Transverse colon (tissue), 4 donors: ENCODE measurements around the gene MAPK4. TPM values are rescaled to one million over a fixed set of nuclear protein-coding genes. Genes with fewer than 3 reads are reported as not detected.

Source experiments
- DNase-seq: peaks from one replicate; pipeline ENCODE4 v3.0.0-alpha.2; 2019
- H3K27ac ChIP-seq, 4 donors: fragments of 200-600 bp; sonication (generic); 2 replicates each; pipeline ENCODE4 v1.5.1; 2016 to 2018; ENCODE audit warnings: inconsistent platforms in 4 of 4
- H3K27me3 ChIP-seq: fragments of 200-600 bp; sonication (generic); 2 replicates; pipeline ENCODE4 v1.5.1; 2017; ENCODE audit warnings: inconsistent platforms
- H3K36me3 ChIP-seq, 4 donors: fragments of 200-600 bp; sonication (generic); 2 replicates each; pipeline ENCODE4 v1.5.1; 2017 to 2019; ENCODE audit warnings: inconsistent platforms in 4 of 4
- H3K4me1 ChIP-seq, 4 donors: fragments of 200-600 bp; sonication (generic); 2 replicates each; pipeline ENCODE4 v1.5.1; 2017 to 2020; ENCODE audit warnings: inconsistent platforms in 4 of 4
- H3K4me3 ChIP-seq, 4 donors: fragments of 200-600 bp; sonication (generic); 1 replicate in 1 of 4; 2 replicates in 3 of 4; pipeline versions ENCODE4 v1.5.1 to v1.6.1; 2017 to 2019; ENCODE audit warnings: inconsistent platforms in 4 of 4
- H3K9me3 ChIP-seq, 2 donors: fragments of 200-600 bp; sonication (generic); 2 replicates each; pipeline ENCODE4 v1.5.1; 2017 to 2019; ENCODE audit warnings: inconsistent platforms in 2 of 2
- CTCF ChIP-seq, 5 experiments: fragments of 200-600 bp in 3 of 5; fragments of 450-650 bp in 2 of 5; sonication (generic) in 3 of 5; IDR thresholded peaks; 1 replicate in 2 of 5; 2 replicates in 3 of 5; pipeline ENCODE4 v1.5.1; 2016 to 2017; ENCODE audit warnings: antibody characterized with exemption in 5 of 5, inconsistent platforms in 3 of 5, mild to moderate bottlenecking in 2 of 5, moderate library complexity in 1 of 5
- EP300 ChIP-seq: sonication (generic); formaldehyde crosslinking; IDR thresholded peaks from one replicate; pipeline ENCODE4 v1.6.1; 2017; ENCODE audit warnings: antibody characterized with exemption, low read depth
- POLR2A ChIP-seq: fragments of 450-650 bp; IDR thresholded peaks from one replicate; pipeline ENCODE4 v1.6.1; 2016; ENCODE audit warnings: antibody characterized with exemption, mild to moderate bottlenecking, moderate library complexity
- POLR2AphosphoS5 ChIP-seq, 3 donors: sonication (generic); formaldehyde crosslinking; IDR thresholded peaks; one replicate each; pipeline ENCODE4 v1.6.1; 2016; ENCODE audit warnings: antibody characterized with exemption in 3 of 3
- WGBS, 2 donors: methylation state at CpG; one replicate each; pipeline ENCODE4 v1.1.5; 2018; ENCODE audit warnings: low coverage in 1 of 2; 5-methylcytosine and 5-hydroxymethylcytosine counted together
- in situ Hi-C, 4 donors: fragments of 200-750 bp; cut with MboI; loops; one replicate each; pipeline versions ENCODE4 v1.15.0 to v1.15.1; 2017; ENCODE audit warnings: low sequenced_read_pairs in 3 of 4, low pct_ligation_motif_present in 1 of 4, low pct_unique_long_range_greater_than_20kb in 1 of 4
- intact Hi-C: fragments of 100-400 bp; cut with DNase I; formaldehyde crosslinking; loops from one replicate; pipeline ENCODE4 v1.15.1; 2023; ENCODE audit warnings: low total_unique reads
- total RNA-seq, 4 donors: library from RNA; depleted of rRNA; stranded (reverse); fragments of >200 nt; gene quantifications; one replicate each; pipeline ENCODE4 v1.1.0, GENCODE V29; 2016

Gene MAPK4
- total RNA-seq, 4 donors from 2014 or later, result 1.6 to 20.1 (median 5.7) TPM

GRCh38 chr18:50656396-50656795 is 96.5 kb downstream of the MAPK4 start:
- 67 to 95% methylated on average over 1 to 2 of the region's 2 CpGs for WGBS, 2 donors
- Histone ChIP-seq H3K9me3 (no peaks in the 10 kb centered on the region), H3K4me3 (no peak overlapping the region), H3K27me3 (no peaks in the 10 kb centered on the region), H3K27ac (peak overlapping the region in 2 of 4 donors; percentile 6 to 21), H3K36me3 (no peaks in the 10 kb centered on the region), H3K4me1 (peaks cover 5 to 23% (median 15%) of the 10 kb centered on the region in 4 donors)
- intact Hi-C loops, result no loop called here
- no peak for DNase-seq
- in situ Hi-C loops, result loop anchor here in 1 of 4 donors (25.0 kb wide), 1 partner anchor 94 kb away; the partner anchor contains the start of gene MAPK4
- TF ChIP-seq POLR2A (no peak), POLR2AphosphoS5 (IDR thresholded peaks at IDR 0.05) (no peak), CTCF (IDR thresholded peaks at IDR 0.05) (no peak), EP300 (no peak)

GRCh38 chr18:50656841-50657470 is 97.1 kb downstream of the MAPK4 start:
- in situ Hi-C loops, result loop anchor here in 1 of 4 donors (25.0 kb wide), 1 partner anchor 95 kb away; the partner anchor contains the start of gene MAPK4
- no peak for DNase-seq
- H3K4me3 ChIP-seq, result no peak overlapping the region
- H3K36me3 ChIP-seq, result no peaks in the 10 kb centered on the region
- TF ChIP-seq POLR2A (no peak), EP300 (no peak), CTCF (IDR thresholded peaks at IDR 0.05) (no peak), POLR2AphosphoS5 (IDR thresholded peaks at IDR 0.05) (no peak)
- H3K27ac ChIP-seq, result peak overlapping the region in 2 of 4 donors; percentile 6 to 21
- H3K9me3 ChIP-seq, result no peaks in the 10 kb centered on the region
- no peaks in the 10 kb centered on the region for H3K27me3 ChIP-seq
- intact Hi-C loops, result no loop called here
- H3K4me1 ChIP-seq, result peaks cover 5 to 23% (median 15%) of the 10 kb centered on the region in 4 donors
- WGBS, 2 donors, result 74 to 100% methylated on average over 1 to 8 of the region's 8 CpGs

GRCh38 chr18:50658601-50659000 is 98.7 kb downstream of the MAPK4 start:
- no peaks in the 10 kb centered on the region for H3K36me3 ChIP-seq
- H3K4me1 ChIP-seq, result peaks cover 5 to 19% (median 14%) of the 10 kb centered on the region in 4 donors
- no peaks in the 10 kb centered on the region for H3K27me3 ChIP-seq
- no peak for TF ChIP-seq CTCF (IDR thresholded peaks at IDR 0.05)
- TF ChIP-seq POLR2A, result no peak
- TF ChIP-seq EP300, result no peak
- TF ChIP-seq POLR2AphosphoS5 (IDR thresholded peaks at IDR 0.05), result no peak
- peak overlapping the region; percentile 42 to 69 (median 56) for H3K27ac ChIP-seq
- in situ Hi-C loops, result loop anchor here in 1 of 4 donors (25.0 kb wide), 1 partner anchor 96 kb away; the partner anchor contains the start of gene MAPK4
- H3K9me3 ChIP-seq, result no peaks in the 10 kb centered on the region
- H3K4me3 ChIP-seq, result no peak overlapping the region
- WGBS, 2 donors, result 80% methylated on average over 5 of the region's 5 CpGs; no CpG with 5 or more reads in 1 of the 2 donors
- intact Hi-C loops, result no loop called here
- no peak for DNase-seq

GRCh38 chr18:50659091-50660003 is 99.5 kb downstream of the MAPK4 start:
- peak overlapping the region; percentile 42 to 69 (median 56) for H3K27ac ChIP-seq
- no peaks in the 10 kb centered on the region for H3K27me3 ChIP-seq
- no peak overlapping the region for H3K4me3 ChIP-seq
- intact Hi-C loops, result no loop called here
- H3K36me3 ChIP-seq, result no peaks in the 10 kb centered on the region
- in situ Hi-C loops, result loop anchor here in 1 of 4 donors (25.0 kb wide), 1 partner anchor 97 kb away; the partner anchor contains the start of gene MAPK4
- peak in 2 of 3 donors; percentile 21 to 66 for TF ChIP-seq POLR2AphosphoS5 (IDR thresholded peaks at IDR 0.05)
- no peak for TF ChIP-seq POLR2A
- no peak for TF ChIP-seq EP300
- TF ChIP-seq CTCF (IDR thresholded peaks at IDR 0.05), result peak in 1 of 5 experiments; percentile 8
- no peaks in the 10 kb centered on the region for H3K9me3 ChIP-seq
- H3K4me1 ChIP-seq, result peaks cover under 1 to 12% (median 7%) of the 10 kb centered on the region in 4 donors
- WGBS, 2 donors, result 52 to 67% methylated on average over 8 to 13 of the region's 13 CpGs
- DNase-seq, result no peak
